ENCODE results near the gene ZNF808. TPM values are rescaled to one million over a fixed set of nuclear protein-coding genes. Genes with fewer than 3 reads are reported as not detected.
"Not testable (repeated sequence)": the region's sequence is repeated elsewhere in the genome, so short reads cannot be mapped to it uniquely, and the experiment has no call there.

The ZNF808 gene
- total RNA-seq, 1 donor from 2014 or later: 34.0 TPM

- peak; percentile 94 for DNase-seq
- TF ChIP-seq CTCF (IDR thresholded peaks at IDR 0.05; ENCODE audit: borderline replicate concordance): peak; percentile 50
- Histone ChIP-seq H3K36me3 (peaks cover 29% of the 10 kb centered on the region), H3K27ac (replicated peaks) (peak overlapping the region; percentile 82), H3K4me1 (peaks cover 42% of the 10 kb centered on the region), H3K4me3 (peak overlapping the region; percentile 71), H3K9me3 (replicated peaks) (no peaks in the 10 kb centered on the region), H3K27me3 (ENCODE audit: low read depth) (no peaks in the 10 kb centered on the region)
- intact Hi-C loops (cut with micrococcal nuclease): no loop called here
Measured at GRCh38 chr19:52535771-52536447, 8.4 kb downstream of the ZNF808 start.

- Histone ChIP-seq H3K36me3 (peaks cover 30% of the 10 kb centered on the region), H3K4me3 (peak overlapping the region; percentile 71), H3K27ac (replicated peaks) (peak overlapping the region; percentile 82), H3K4me1 (peaks cover 42% of the 10 kb centered on the region), H3K9me3 (replicated peaks) (no peaks in the 10 kb centered on the region), H3K27me3 (ENCODE audit: low read depth) (no peaks in the 10 kb centered on the region)
- no peak for TF ChIP-seq CTCF (IDR thresholded peaks at IDR 0.05; ENCODE audit: borderline replicate concordance)
- no peak for DNase-seq
- intact Hi-C loops (cut with micrococcal nuclease): no loop called here
Measured at GRCh38 chr19:52536448-52536800, 9.0 kb downstream of the ZNF808 start.

GRCh38 chr19:52538815-52539214, 11.3 kb downstream of the ZNF808 start:
- intact Hi-C loops (cut with micrococcal nuclease); H3K4me3 ChIP-seq; H3K27ac ChIP-seq (replicated peaks): not testable (repeated sequence)

GRCh38 chr19:52541176-52541575, 13.7 kb downstream of the ZNF808 start:
- H3K27ac ChIP-seq (replicated peaks); H3K27me3 ChIP-seq (ENCODE audit: low read depth); DNase-seq; intact Hi-C loops (cut with micrococcal nuclease); H3K9me3 ChIP-seq (replicated peaks); H3K4me3 ChIP-seq: not testable (repeated sequence)
- Histone ChIP-seq H3K36me3 (peaks cover 48% of the 10 kb centered on the region), H3K4me1 (peaks cover 14% of the 10 kb centered on the region)

More at GRCh38 chr19:52538815-52539214, 11.3 kb downstream of the ZNF808 start:
- peaks cover 34% of the 10 kb centered on the region for H3K36me3 ChIP-seq
- DNase-seq; H3K9me3 ChIP-seq (replicated peaks); H3K27me3 ChIP-seq (ENCODE audit: low read depth): not testable (repeated sequence)
- peaks cover 33% of the 10 kb centered on the region for H3K4me1 ChIP-seq

GRCh38 chr19:52541608-52542007, 14.1 kb downstream of the ZNF808 start:
- Histone ChIP-seq H3K4me3 (no peak overlapping the region), H3K4me1 (peaks cover 9% of the 10 kb centered on the region), H3K36me3 (peaks cover 52% of the 10 kb centered on the region), H3K27ac (replicated peaks) (no peak overlapping the region), H3K9me3 (replicated peaks) (no peaks in the 10 kb centered on the region), H3K27me3 (ENCODE audit: low read depth) (no peaks in the 10 kb centered on the region)
- TF ChIP-seq CTCF (IDR thresholded peaks at IDR 0.05; ENCODE audit: borderline replicate concordance): no peak
- intact Hi-C loops (cut with micrococcal nuclease): no loop called here
- no peak for DNase-seq

- peaks cover 61% of the 10 kb centered on the region for H3K36me3 ChIP-seq
- peak overlapping the region; percentile 17 for H3K4me3 ChIP-seq
- H3K9me3 ChIP-seq (replicated peaks); H3K27me3 ChIP-seq (ENCODE audit: low read depth); DNase-seq; H3K4me1 ChIP-seq; intact Hi-C loops (cut with micrococcal nuclease): not testable (repeated sequence)
- H3K27ac ChIP-seq (replicated peaks): peak overlapping the region; percentile 37
Measured at GRCh38 chr19:52542541-52542940, 15.1 kb downstream of the ZNF808 start.

- Histone ChIP-seq H3K4me1 (peaks cover 5% of the 10 kb centered on the region), H3K4me3 (peak overlapping the region; percentile 17), H3K9me3 (replicated peaks) (peaks cover under 1% of the 10 kb centered on the region), H3K36me3 (peaks cover 67% of the 10 kb centered on the region), H3K27ac (replicated peaks) (peak overlapping the region; percentile 37), H3K27me3 (ENCODE audit: low read depth) (no peaks in the 10 kb centered on the region)
- no peak for TF ChIP-seq CTCF (IDR thresholded peaks at IDR 0.05; ENCODE audit: borderline replicate concordance)
- intact Hi-C loops (cut with micrococcal nuclease): no loop called here
- no peak for DNase-seq
Measured at GRCh38 chr19:52542984-52543664, 15.7 kb downstream of the ZNF808 start.

All from left ventricle myocardium inferior (tissue), 1 donor.